Nucleus accumbens (tissue), 56 donors: ENCODE data around the gene KLHL9.
A peak's percentile ranks its signal among the peaks of the same experiment; 100 is the strongest.

Experiments used
- DNase-seq, 56 donors: peaks; one replicate each; lab custom pipeline; 2025; lab: John Stamatoyannopoulos, UW

Gene KLHL9

GRCh38 chr9:21317956-21318923, 17.0 kb downstream of the KLHL9 start:
- DNase-seq, result peak in 18 of 56 donors; percentile 3 to 66 (median 20)

- DNase-seq, result no peak
These were observed 18.3 kb downstream of the KLHL9 start for GRCh38 chr9:21316860-21317259.

DNA sequence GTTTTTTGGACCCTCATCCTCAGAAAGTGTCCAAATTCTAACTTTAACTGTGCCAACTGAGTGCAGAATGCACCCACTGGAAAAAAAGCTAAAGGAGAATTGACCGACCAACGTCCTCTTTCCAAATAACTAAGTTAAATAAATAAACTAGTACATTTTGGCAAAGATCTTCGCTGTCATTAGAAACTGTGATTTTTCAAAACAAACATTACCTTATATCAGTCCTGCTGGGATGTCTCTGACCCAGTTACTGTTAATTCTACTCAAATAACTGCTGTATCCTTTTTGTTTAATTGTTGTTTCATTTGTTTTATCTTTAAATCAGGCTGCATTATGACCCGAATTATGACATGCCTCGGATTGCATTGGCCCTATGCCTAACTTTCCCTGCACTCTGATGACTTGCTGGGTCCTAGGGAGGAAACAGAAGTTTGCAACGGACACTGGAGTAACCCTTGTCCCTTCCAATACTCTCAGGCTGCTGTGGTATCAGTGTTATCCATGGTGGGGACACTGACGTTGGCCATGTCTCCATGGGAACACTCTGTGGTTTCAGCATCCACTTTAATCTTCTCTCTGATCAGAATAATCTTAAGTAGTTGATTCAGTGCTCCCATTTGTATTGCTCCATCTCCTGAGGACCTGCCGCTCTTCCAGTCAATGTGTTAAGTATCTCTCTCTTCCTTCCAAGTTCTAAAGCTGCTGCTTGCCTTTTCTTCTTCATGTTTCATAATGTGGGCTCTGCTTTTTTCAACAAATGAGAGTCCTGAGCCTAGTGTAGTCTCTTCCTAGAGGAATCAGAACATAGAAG, 19.0 kb downstream of the KLHL9 start:
- DNase-seq, result no peak

GRCh38 chr9:21314152-21314551, 21.1 kb downstream of the KLHL9 start:
- DNase-seq, result no peak

DNA sequence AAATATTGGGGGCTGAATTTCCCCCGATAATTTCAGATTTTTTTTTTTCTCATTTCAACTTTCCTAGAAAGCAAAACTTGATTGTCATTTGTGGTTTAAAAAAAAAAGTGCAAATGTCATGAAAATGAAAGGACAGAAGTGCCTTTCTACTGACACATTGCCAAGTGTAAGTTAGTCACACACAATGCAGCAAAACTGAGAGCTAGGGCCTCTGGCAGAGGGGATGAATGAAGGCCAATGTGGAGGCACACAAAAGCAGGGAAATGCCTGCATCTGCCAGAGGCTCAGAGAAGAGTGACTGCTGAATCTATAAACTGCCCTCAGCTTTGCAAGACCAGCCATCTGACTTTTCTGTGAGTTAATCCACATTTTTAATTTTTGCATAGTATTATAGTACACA, 23.3 kb downstream of the KLHL9 start:
- DNase-seq, result no peak

GRCh38 chr9:21305213-21305612, 30.0 kb downstream of the KLHL9 start, which contains the start of gene IFNA5:
Gene IFNA5 (minus strand): TSS chr9:21305313. CDS start chr9:21305256, 57 bp downstream.
- no peak for DNase-seq

GRCh38 chr9:21295992-21296391, 39.2 kb downstream of the KLHL9 start:
- no peak for DNase-seq

GRCh38 chr9:21294904-21295538, 40.2 kb downstream of the KLHL9 start:
- no peak for DNase-seq

DNA sequence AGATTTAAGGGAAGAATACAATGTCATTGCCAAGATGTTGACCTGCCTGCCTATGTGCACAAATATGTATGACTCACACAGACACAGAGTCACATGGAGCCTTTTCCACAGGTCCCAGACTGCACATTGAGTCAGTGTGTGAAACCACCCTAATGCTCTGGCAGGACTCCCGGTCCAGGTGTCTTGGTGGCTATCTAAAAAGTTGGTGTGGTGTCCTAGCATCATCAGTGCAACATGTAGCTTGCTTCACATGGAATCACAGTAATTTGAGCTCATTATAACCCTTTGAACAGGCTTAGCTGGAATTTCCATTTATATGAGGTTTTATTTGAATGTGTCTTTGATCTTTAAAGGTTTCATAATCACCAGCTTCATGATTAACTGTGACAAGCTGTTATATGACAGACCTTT, 40.8 kb downstream of the KLHL9 start:
- no peak for DNase-seq

DNA sequence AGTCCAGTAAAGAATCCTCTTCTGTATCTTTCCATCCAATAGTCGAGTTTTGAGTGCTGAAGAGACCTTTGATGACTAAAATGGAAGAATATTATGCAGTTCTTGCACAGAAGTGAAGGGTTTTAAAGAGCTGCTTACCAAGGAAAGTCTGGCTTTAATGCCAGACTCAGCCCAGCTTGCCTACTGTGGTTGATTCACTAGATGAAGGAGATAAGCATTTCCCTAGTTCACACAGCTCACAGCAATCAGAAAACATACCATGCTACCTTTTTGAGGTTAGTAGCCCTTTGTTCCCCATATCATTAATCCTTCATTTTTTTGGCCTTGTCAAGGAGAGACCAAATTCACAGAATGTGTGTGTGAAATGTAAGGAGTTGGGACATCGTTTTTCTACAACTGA, 45.4 kb downstream of the KLHL9 start:
- DNase-seq, result no peak

DNA sequence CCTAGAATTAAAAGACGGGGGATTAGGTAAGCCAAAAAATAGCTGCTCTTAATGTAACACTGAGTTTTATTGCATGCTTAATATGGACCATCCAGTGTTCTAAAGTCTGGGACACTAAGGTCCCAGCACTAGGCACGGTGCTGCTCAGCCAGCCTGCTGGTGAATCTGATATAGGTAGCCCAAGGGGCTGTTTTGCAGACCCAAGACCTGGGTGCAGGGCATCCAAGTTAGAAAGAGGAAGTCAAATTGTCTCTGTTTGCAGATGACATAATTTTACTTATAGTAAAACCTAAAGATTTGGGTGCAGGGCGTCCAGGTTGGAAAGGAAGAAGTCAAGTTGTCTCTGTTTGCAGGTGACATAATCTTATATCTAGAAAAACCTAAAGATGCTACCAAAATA, 47.9 kb downstream of the KLHL9 start:
- no peak for DNase-seq

- DNase-seq, result no peak
These were observed 48.5 kb downstream of the KLHL9 start for GRCh38 chr9:21286659-21287058.

DNA sequence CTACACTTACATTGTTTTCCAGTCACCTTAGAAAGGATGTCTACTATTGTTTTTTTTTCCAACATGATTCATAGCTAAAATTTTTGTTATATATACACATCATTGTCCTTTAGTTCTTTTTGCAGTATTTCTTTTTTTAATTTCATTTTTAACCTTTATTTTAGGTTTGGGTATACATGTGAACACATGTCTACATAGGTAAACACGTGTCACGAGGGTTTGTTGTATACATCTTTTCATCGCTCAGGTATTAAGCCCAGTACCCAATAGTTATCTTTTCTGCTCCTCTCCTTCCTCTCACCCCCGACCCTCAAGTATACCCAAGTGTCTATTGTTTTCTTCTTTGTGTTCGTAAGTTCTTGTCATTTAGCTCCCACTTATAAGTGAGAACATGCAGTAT, 49.1 kb downstream of the KLHL9 start:
- no peak for DNase-seq

DNA sequence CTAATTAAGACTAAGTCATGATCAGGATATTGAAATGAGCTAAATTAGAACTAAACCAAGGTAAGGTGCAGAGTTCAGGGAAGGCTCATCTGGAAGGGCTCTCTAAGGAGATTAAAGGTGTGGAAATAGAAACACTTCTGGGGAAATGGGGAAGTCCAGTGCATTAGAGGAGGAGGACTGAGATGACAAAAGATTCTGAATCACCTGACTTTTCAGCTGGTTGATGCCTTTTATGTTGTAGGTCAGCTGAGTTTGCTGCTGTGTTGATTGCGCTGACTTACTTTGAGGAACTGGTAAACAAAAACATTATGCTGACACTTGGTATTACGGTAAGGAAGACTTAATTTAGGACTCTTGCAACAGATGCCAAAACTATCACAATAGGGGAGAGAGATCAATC, 53.9 kb downstream of the KLHL9 start:
- DNase-seq, result no peak
